T-helper 2 cell treated with Interferon-gamma antibody and Interleukin-4, amounts not matched to agents 5 μg/mL and 100 μg/mL, for 36 hours (primary cell): ENCODE measurements around the gene ACCS.

Experiments used
- DNase-seq: peaks from one replicate; pipeline ENCODE4 v3.0.0; 2021; ENCODE audit warnings: low spot score
- H3K27ac Mint-ChIP-seq: one replicate; pipeline ENCODE4 v1.8.0; 2021; ENCODE audit warnings: mild to moderate bottlenecking, mixed read lengths
- H3K27me3 Mint-ChIP-seq: one replicate; pipeline ENCODE4 v1.8.0; 2021; ENCODE audit warnings: low read depth, mixed read lengths
- H3K36me3 Mint-ChIP-seq: one replicate; pipeline ENCODE4 v1.8.0; 2021; ENCODE audit warnings: low read depth, mixed read lengths
- H3K4me1 Mint-ChIP-seq: one replicate; pipeline ENCODE4 v1.8.0; 2021; ENCODE audit warnings: low read depth, mixed read lengths
- H3K4me3 Mint-ChIP-seq: one replicate; pipeline ENCODE4 v1.8.0; 2022; ENCODE audit warnings: mild to moderate bottlenecking, moderate library complexity, mixed read lengths
- H3K9me3 Mint-ChIP-seq: one replicate; pipeline ENCODE4 v1.8.0; 2021; ENCODE audit warnings: mixed read lengths

Gene ACCS

GRCh38 chr11:44031549-44031948 lies 34.5 kb upstream of the ACCS start:
- H3K4me1 Mint-ChIP-seq = no peaks in the 10 kb centered on the region
- H3K27me3 Mint-ChIP-seq = peaks cover 12% of the 10 kb centered on the region
- H3K27ac Mint-ChIP-seq = no peak overlapping the region
- no peaks in the 10 kb centered on the region for H3K9me3 Mint-ChIP-seq
- DNase-seq = no peak
- H3K4me3 Mint-ChIP-seq = no peak overlapping the region
- no peaks in the 10 kb centered on the region for H3K36me3 Mint-ChIP-seq

- no peak overlapping the region for H3K27ac Mint-ChIP-seq
- no peak overlapping the region for H3K4me3 Mint-ChIP-seq
- no peaks in the 10 kb centered on the region for H3K9me3 Mint-ChIP-seq
- no peaks in the 10 kb centered on the region for H3K4me1 Mint-ChIP-seq
- no peak for DNase-seq
- no peaks in the 10 kb centered on the region for H3K36me3 Mint-ChIP-seq
- peaks cover 7% of the 10 kb centered on the region for H3K27me3 Mint-ChIP-seq
Observed at GRCh38 chr11:44032299-44033085, 33.6 kb upstream of the ACCS start.

- Mint-ChIP-seq H3K4me3 (no peak overlapping the region), H3K27me3 (peaks cover 8% of the 10 kb centered on the region), H3K36me3 (no peaks in the 10 kb centered on the region), H3K27ac (no peak overlapping the region), H3K9me3 (no peaks in the 10 kb centered on the region), H3K4me1 (no peaks in the 10 kb centered on the region)
- DNase-seq = no peak
Observed at GRCh38 chr11:44033411-44033850, 32.6 kb upstream of the ACCS start.

GRCh38 chr11:44033856-44034255 lies 32.2 kb upstream of the ACCS start:
- H3K27ac Mint-ChIP-seq = no peak overlapping the region
- peaks cover 9% of the 10 kb centered on the region for H3K27me3 Mint-ChIP-seq
- no peaks in the 10 kb centered on the region for H3K9me3 Mint-ChIP-seq
- no peak for DNase-seq
- no peaks in the 10 kb centered on the region for H3K36me3 Mint-ChIP-seq
- no peaks in the 10 kb centered on the region for H3K4me1 Mint-ChIP-seq
- H3K4me3 Mint-ChIP-seq = no peak overlapping the region

- H3K4me3 Mint-ChIP-seq = no peak overlapping the region
- DNase-seq = no peak
Observed at GRCh38 chr11:44034639-44035038, 31.4 kb upstream of the ACCS start.

GRCh38 chr11:44036811-44037657 lies 29.0 kb upstream of the ACCS start:
- no peaks in the 10 kb centered on the region for H3K4me1 Mint-ChIP-seq
- H3K27me3 Mint-ChIP-seq = peaks cover 5% of the 10 kb centered on the region
- H3K36me3 Mint-ChIP-seq = no peaks in the 10 kb centered on the region
- H3K27ac Mint-ChIP-seq = no peak overlapping the region
- H3K9me3 Mint-ChIP-seq = peaks cover 5% of the 10 kb centered on the region
- peak; percentile 15 for DNase-seq
- H3K4me3 Mint-ChIP-seq = no peak overlapping the region

More at GRCh38 chr11:44034639-44035038, 31.4 kb upstream of the ACCS start:
- no peaks in the 10 kb centered on the region for H3K4me1 Mint-ChIP-seq
- H3K36me3 Mint-ChIP-seq = no peaks in the 10 kb centered on the region
- no peak overlapping the region for H3K27ac Mint-ChIP-seq
- no peaks in the 10 kb centered on the region for H3K9me3 Mint-ChIP-seq
- H3K27me3 Mint-ChIP-seq = peaks cover 3% of the 10 kb centered on the region

- no peaks in the 10 kb centered on the region for H3K36me3 Mint-ChIP-seq
- H3K9me3 Mint-ChIP-seq = peaks cover 5% of the 10 kb centered on the region
- H3K27me3 Mint-ChIP-seq = peaks cover 5% of the 10 kb centered on the region
- no peak for DNase-seq
- no peaks in the 10 kb centered on the region for H3K4me1 Mint-ChIP-seq
- H3K27ac Mint-ChIP-seq = no peak overlapping the region
- no peak overlapping the region for H3K4me3 Mint-ChIP-seq
Observed at GRCh38 chr11:44037658-44037998, 28.4 kb upstream of the ACCS start.

GRCh38 chr11:44043157-44043556 lies 22.9 kb upstream of the ACCS start:
- DNase-seq = no peak
- Mint-ChIP-seq H3K36me3 (no peaks in the 10 kb centered on the region), H3K4me1 (no peaks in the 10 kb centered on the region), H3K9me3 (peaks cover 5% of the 10 kb centered on the region), H3K4me3 (no peak overlapping the region), H3K27me3 (peaks cover 15% of the 10 kb centered on the region), H3K27ac (no peak overlapping the region)

GRCh38 chr11:44046182-44046581 lies 19.9 kb upstream of the ACCS start:
- Mint-ChIP-seq H3K36me3 (no peaks in the 10 kb centered on the region), H3K27ac (no peak overlapping the region), H3K27me3 (peaks cover 12% of the 10 kb centered on the region), H3K4me1 (no peaks in the 10 kb centered on the region), H3K4me3 (no peak overlapping the region), H3K9me3 (peaks cover 5% of the 10 kb centered on the region)
- DNase-seq = no peak

GRCh38 chr11:44047298-44047697 lies 18.8 kb upstream of the ACCS start:
- DNase-seq = no peak
- no peaks in the 10 kb centered on the region for H3K9me3 Mint-ChIP-seq
- H3K4me1 Mint-ChIP-seq = no peaks in the 10 kb centered on the region
- peaks cover 12% of the 10 kb centered on the region for H3K27me3 Mint-ChIP-seq
- no peaks in the 10 kb centered on the region for H3K36me3 Mint-ChIP-seq
- no peak overlapping the region for H3K27ac Mint-ChIP-seq
- H3K4me3 Mint-ChIP-seq = no peak overlapping the region

- Mint-ChIP-seq H3K9me3 (no peaks in the 10 kb centered on the region), H3K4me3 (no peak within 1 kb of the TSS), H3K36me3 (no peaks in the 10 kb centered on the region), H3K27me3 (peaks cover 12% of the 10 kb centered on the region), H3K27ac (no peak within 1 kb of the TSS), H3K4me1 (no peaks in the 10 kb centered on the region)
- DNase-seq = no peak
Observed at GRCh38 chr11:44047931-44048431, 18.1 kb upstream of the ACCS start, which contains the start of gene ACCSL. TSS of gene ACCSL (plus strand) at chr11:44047981. CDS start at chr11:44048037, 56 bp downstream.

- no peak for DNase-seq
- Mint-ChIP-seq H3K4me1 (no peaks in the 10 kb centered on the region), H3K27me3 (peaks cover 8% of the 10 kb centered on the region), H3K27ac (no peak overlapping the region), H3K36me3 (no peaks in the 10 kb centered on the region), H3K9me3 (no peaks in the 10 kb centered on the region), H3K4me3 (no peak overlapping the region)
Observed at GRCh38 chr11:44049832-44050231, 16.2 kb upstream of the ACCS start.

GRCh38 chr11:44051171-44051570 lies 14.9 kb upstream of the ACCS start:
- Mint-ChIP-seq H3K27me3 (peaks cover 2% of the 10 kb centered on the region), H3K4me3 (no peak overlapping the region), H3K9me3 (no peaks in the 10 kb centered on the region), H3K4me1 (no peaks in the 10 kb centered on the region), H3K27ac (no peak overlapping the region), H3K36me3 (no peaks in the 10 kb centered on the region)
- no peak for DNase-seq

GRCh38 chr11:44057340-44057739 lies 8.7 kb upstream of the ACCS start:
- no peaks in the 10 kb centered on the region for H3K9me3 Mint-ChIP-seq
- no peak overlapping the region for H3K27ac Mint-ChIP-seq
- DNase-seq = no peak
- H3K4me3 Mint-ChIP-seq = no peak overlapping the region
- H3K27me3 Mint-ChIP-seq = no peaks in the 10 kb centered on the region
- no peaks in the 10 kb centered on the region for H3K4me1 Mint-ChIP-seq
- H3K36me3 Mint-ChIP-seq = no peaks in the 10 kb centered on the region
